H1 (cell line): ENCODE results near the gene ABHD10. TPM values are rescaled to one million over a fixed set of nuclear protein-coding genes. Genes with fewer than 3 reads are reported as not detected.

ENCODE experiments used
- CTCF ChIA-PET: fragments of 300-600 bp; sonication (Branson Sonifier 250); formaldehyde crosslinking; loops from one replicate; lab custom pipeline; 2021; ENCODE audit not compliant: partially characterized antibody; lab: Charles Lee
- POLR2A ChIA-PET: fragments of 300-600 bp; sonication (Branson Sonifier 250); formaldehyde crosslinking; loops from one replicate; lab custom pipeline; 2021; ENCODE audit warnings: inconsistent platforms; ENCODE audit not compliant: partially characterized antibody; lab: Charles Lee
- DNase-seq, 2 experiments: peaks; one replicate each; pipeline versions ENCODE4 v3.0.0 to v3.0.0-alpha.2; 2010 to 2022; ENCODE audit warnings: low spot score in 2 of 2, low read depth in 1 of 2, mixed read lengths in 1 of 2
- FAIRE-seq: peaks from 2 replicates; lab custom pipeline; 2011; peaks lifted over from hg19 to GRCh38; lab: Jason Lieb, UNC
- H2AFZ ChIP-seq: 2 replicates; pipeline ENCODE4 v1.8.1; 2012; ENCODE audit warnings: low read length, inconsistent platforms
- H2AK5ac ChIP-seq: 2 replicates; pipeline ENCODE4 v1.6.1; 2013; ENCODE audit warnings: low read depth, low read length
- H2BK120ac ChIP-seq: replicated peaks from 2 replicates; pipeline ENCODE3; 2013; ENCODE audit warnings: low read depth, low read length, inconsistent platforms
- H2BK12ac ChIP-seq: 2 replicates; pipeline ENCODE4 v1.6.1; 2013; ENCODE audit warnings: low read depth, low read length
- H2BK15ac ChIP-seq: 2 replicates; pipeline ENCODE4 v1.6.1; 2013; ENCODE audit warnings: low read length
- H2BK20ac ChIP-seq: 2 replicates; pipeline ENCODE4 v1.6.1; 2013; ENCODE audit warnings: low read length
- H2BK5ac ChIP-seq: 2 replicates; pipeline ENCODE4 v1.6.1; 2013; ENCODE audit warnings: low read depth, low read length
- H3K14ac ChIP-seq: 2 replicates; pipeline ENCODE4 v1.6.1; 2013; ENCODE audit warnings: inconsistent platforms; ENCODE audit not compliant: insufficient read length
- H3K18ac ChIP-seq: 2 replicates; pipeline ENCODE4 v1.6.1; 2013; ENCODE audit warnings: low read length; ENCODE audit errors: extremely low read depth
- H3K23ac ChIP-seq: 2 replicates; pipeline ENCODE4 v1.6.1; 2013; ENCODE audit warnings: inconsistent platforms; ENCODE audit not compliant: insufficient read length
- H3K23me2 ChIP-seq: 2 replicates; pipeline ENCODE4 v1.6.1; 2013; ENCODE audit warnings: low read depth, low read length
- H3K27ac ChIP-seq: 2 replicates; pipeline ENCODE4 v1.6.1; 2011; ENCODE audit warnings: low read depth, low read length, inconsistent platforms
- H3K27me3 ChIP-seq, 4 experiments: replicated peaks in 1 of 4; 1 replicate in 1 of 4; 2 replicates in 3 of 4; pipeline versions ENCODE4 v1.6.1 to v1.8.1; 2011 to 2013; ENCODE audit warnings: low read length in 3 of 4, mild to moderate bottlenecking in 3 of 4, inconsistent platforms in 2 of 4, mixed read lengths in 2 of 4, moderate library complexity in 1 of 4; ENCODE audit not compliant: control insufficient read depth in 3 of 4, insufficient read depth in 3 of 4; ENCODE audit errors: extremely low read depth in 1 of 4
- H3K36me3 ChIP-seq, 4 experiments: 2 replicates each; pipeline versions ENCODE4 v1.6.1 to v1.8.1; 2011 to 2013; ENCODE audit warnings: mild to moderate bottlenecking in 4 of 4, low read length in 3 of 4, moderate library complexity in 2 of 4, control low read depth in 1 of 4, inconsistent platforms in 1 of 4; ENCODE audit not compliant: insufficient read depth in 4 of 4, control insufficient read depth in 2 of 4
- H3K4ac ChIP-seq: replicated peaks from 2 replicates; pipeline ENCODE3; 2013; ENCODE audit warnings: low read length, low read depth, mixed read lengths, inconsistent platforms; ENCODE audit not compliant: insufficient read length
- H3K4me1 ChIP-seq, 4 experiments: replicated peaks in 1 of 4; 1 replicate in 1 of 4; 2 replicates in 3 of 4; pipeline versions ENCODE4 v1.6.1 to v1.8.1; 2011 to 2013; ENCODE audit warnings: low read length in 3 of 4, inconsistent platforms in 2 of 4, mixed read lengths in 1 of 4; ENCODE audit not compliant: insufficient read depth in 4 of 4, control insufficient read depth in 3 of 4
- H3K4me2 ChIP-seq, 2 experiments: 2 replicates each; pipeline versions ENCODE4 v1.6.1 to v1.8.1; 2011 to 2013; ENCODE audit warnings: low read depth in 2 of 2, low read length in 2 of 2, control low read depth in 1 of 2, inconsistent platforms in 1 of 2, mild to moderate bottlenecking in 1 of 2; ENCODE audit not compliant: insufficient read depth in 1 of 2
- H3K4me3 ChIP-seq, 4 experiments: fragments of 200-600, 300-600 bp in 1 of 4; sonication (generic), shearing (Covaris generic), sonication (Bioruptor Twin) in 1 of 4; 2 replicates each; pipeline versions ENCODE4 v1.5.1 to v1.8.1; 2011 to 2016; ENCODE audit warnings: low read length in 4 of 4, low read depth in 3 of 4, control low read depth in 2 of 4, inconsistent platforms in 2 of 4, mild to moderate bottlenecking in 2 of 4, mixed read lengths in 1 of 4, moderate library complexity in 1 of 4; ENCODE audit not compliant: insufficient read depth in 2 of 4; ENCODE audit errors: extremely low read depth in 1 of 4
- H3K56ac ChIP-seq: replicated peaks from 2 replicates; pipeline ENCODE3; 2013; ENCODE audit warnings: low read depth, mild to moderate bottlenecking, mixed read lengths, low read length, inconsistent platforms; ENCODE audit not compliant: insufficient read length
- H3K79me1 ChIP-seq: 2 replicates; pipeline ENCODE4 v1.6.1; 2013; ENCODE audit warnings: low read depth, low read length, control low read depth
- H3K79me2 ChIP-seq, 2 experiments: 2 replicates each; pipeline versions ENCODE4 v1.6.1 to v1.8.1; 2012 to 2013; ENCODE audit warnings: low read length in 2 of 2, mild to moderate bottlenecking in 2 of 2, inconsistent platforms in 1 of 2; ENCODE audit not compliant: insufficient read depth in 2 of 2, control insufficient read depth in 1 of 2
- H3K9ac ChIP-seq, 4 experiments: replicated peaks in 1 of 4; 1 replicate in 1 of 4; 2 replicates in 3 of 4; pipeline versions ENCODE4 v1.6.1 to v1.8.1; 2011 to 2013; ENCODE audit warnings: low read depth in 3 of 4, low read length in 3 of 4, control low read depth in 2 of 4, mild to moderate bottlenecking in 2 of 4, moderate library complexity in 2 of 4, inconsistent platforms in 1 of 4; ENCODE audit errors: extremely low read depth in 1 of 4
- H3K9me3 ChIP-seq, 2 experiments: 2 replicates each; pipeline versions ENCODE4 v1.6.1 to v1.8.1; 2012 to 2013; ENCODE audit warnings: mild to moderate bottlenecking in 2 of 2, moderate library complexity in 2 of 2, control low read depth in 1 of 2, inconsistent platforms in 1 of 2, low read depth in 1 of 2, low read length in 1 of 2, mixed read lengths in 1 of 2; ENCODE audit not compliant: insufficient read depth in 2 of 2
- H4K20me1 ChIP-seq, 2 experiments: replicated peaks in 1 of 2; 2 replicates each; pipeline versions ENCODE3 to v1.8.1; 2011 to 2013; ENCODE audit warnings: inconsistent platforms in 2 of 2, low read length in 2 of 2, mild to moderate bottlenecking in 1 of 2; ENCODE audit not compliant: insufficient read depth in 2 of 2, control insufficient read depth in 1 of 2
- H4K5ac ChIP-seq: 2 replicates; pipeline ENCODE4 v1.6.1; 2013; ENCODE audit warnings: low read length, low read depth, mixed read lengths, inconsistent platforms; ENCODE audit not compliant: insufficient read length
- H4K8ac ChIP-seq: 2 replicates; pipeline ENCODE4 v1.8.0; 2013; ENCODE audit warnings: mild to moderate bottlenecking, moderate library complexity, low read length, inconsistent platforms; ENCODE audit not compliant: insufficient read depth; ENCODE audit errors: extremely low read depth
- H4K91ac ChIP-seq: replicated peaks from 2 replicates; pipeline ENCODE3; 2013; ENCODE audit warnings: low read length, mixed read lengths, inconsistent platforms; ENCODE audit not compliant: insufficient read length
- EP300 ChIP-seq, 2 experiments: IDR thresholded peaks; 1 replicate in 1 of 2; 2 replicates in 1 of 2; pipeline ENCODE4 v1.6.1; 2011 to 2012; ENCODE audit warnings: low read depth in 2 of 2, low read length in 2 of 2, mild to moderate bottlenecking in 2 of 2, borderline replicate concordance in 1 of 2, inconsistent platforms in 1 of 2, moderate library complexity in 1 of 2
- GTF2F1 ChIP-seq: IDR thresholded peaks from 2 replicates; pipeline ENCODE4 v1.6.1; 2012; ENCODE audit warnings: low read depth, low read length, improper control_type of control experiment, borderline replicate concordance
- POLR2AphosphoS5 ChIP-seq: IDR thresholded peaks from 2 replicates; pipeline ENCODE4 v1.6.1; 2011; ENCODE audit warnings: low read depth, low read length
- SUZ12 ChIP-seq: fragments of 200-600 bp; sonication (generic); IDR thresholded peaks from 2 replicates; pipeline ENCODE4 v1.6.1; 2012; ENCODE audit warnings: mild to moderate bottlenecking, inconsistent platforms, low read length, moderate library complexity, mixed read lengths
- TAF1 ChIP-seq: IDR thresholded peaks from 2 replicates; pipeline ENCODE4 v1.6.1; 2011; ENCODE audit warnings: mild to moderate bottlenecking, low read depth, low read length
- WGBS, 2 experiments: shearing (Covaris generic) in 1 of 2; methylation state at CpG; one replicate each; pipeline versions ENCODE4 v1.1.6 to v1.1.7; 2013 to 2015; ENCODE audit warnings: low lambda C conversion rate in 2 of 2, mixed read lengths in 2 of 2, inconsistent platforms in 1 of 2, low coverage in 1 of 2, missing lambda C conversion rate in 1 of 2; ENCODE audit not compliant: insufficient replicate concordance in 2 of 2, insufficient coverage in 1 of 2, insufficient read length in 1 of 2; ENCODE audit errors: extremely low coverage in 1 of 2, missing lambda C conversion rate in 1 of 2; 5-methylcytosine and 5-hydroxymethylcytosine counted together
- polyA plus RNA-seq, 7 experiments: library from polyadenylated mRNA; depleted of rRNA in 3 of 7; stranded (reverse) in 5 of 7; unstranded in 2 of 7; fragments of >200 nt in 5 of 7; fragments of 200-250 nt in 2 of 7; gene quantifications; 1 replicate in 5 of 7; 2 replicates in 1 of 7; 4 replicates in 1 of 7; pipeline versions ENCODE4 v1.2.1 to v1.2.3, GENCODE V29; 2011 to 2013; ENCODE audit warnings: missing spikeins in 2 of 7, mixed read lengths in 2 of 7
- total RNA-seq: library from RNA; stranded (reverse); fragmentation: NEBNext Ultra II Directional; extraction: Animal tissue kit (Norgen Biotek cat#: 25700); gene quantifications from 2 replicates; pipeline ENCODE4 v1.2.1, GENCODE V29; 2021

Gene ABHD10
- total and polyA plus RNA-seq, 2 of the 8 experiments (the other 6 are each of a cell fraction or from before 2014, with no cell fraction given) = 10.9 to 24.6 TPM

- H2BK120ac ChIP-seq = no peak overlapping the region
- H3K4ac ChIP-seq = no peak overlapping the region
- no peaks in the 10 kb centered on the region for H3K79me1 ChIP-seq
- no peaks in the 10 kb centered on the region for H4K20me1 ChIP-seq
- no peak for DNase-seq
- no peak overlapping the region for H3K56ac ChIP-seq
- H2BK15ac ChIP-seq = no peak overlapping the region
- no peak overlapping the region for H3K23ac ChIP-seq
- H3K27me3 ChIP-seq = peaks cover 0 to 4% (median 4%) of the 10 kb centered on the region in 4 experiments; a peak in 5 of 7 replicates
- H4K8ac ChIP-seq = no peak overlapping the region
- H2AK5ac ChIP-seq = no peak overlapping the region
- no peak overlapping the region for H4K91ac ChIP-seq
- no peak overlapping the region for H3K14ac ChIP-seq
- H3K27ac ChIP-seq = no peak overlapping the region
- no peak overlapping the region for H2BK12ac ChIP-seq
- H2AFZ ChIP-seq = no peak overlapping the region
- H3K23me2 ChIP-seq = no peaks in the 10 kb centered on the region
- no peak overlapping the region for H4K5ac ChIP-seq
- H3K4me1 ChIP-seq = peaks cover 0 to 5% (median 2%) of the 10 kb centered on the region in 4 experiments; a peak in 4 of 7 replicates
- H3K9ac ChIP-seq = no peak overlapping the region
- no peak overlapping the region for H3K4me2 ChIP-seq
- POLR2A ChIA-PET = interaction anchor here (0.6 kb wide), 1 partner anchor 11 kb away, joined by 3 read pairs; no protein-coding TSS in a partner anchor
- WGBS, 2 experiments = 90% methylated on average over 2 of the region's 2 CpGs; no CpG with 5 or more reads in 1 of the 2 experiments
- CTCF ChIA-PET = interaction anchor here (0.7 to 1.3 kb wide), 4 partner anchors 15 to 234 kb away, joined by 3 to 5 read pairs (median 3); no protein-coding TSS in a partner anchor
- H3K18ac ChIP-seq = no peak overlapping the region
- no peaks in the 10 kb centered on the region for H3K9me3 ChIP-seq
- no peak overlapping the region for H2BK20ac ChIP-seq
- no peaks in the 10 kb centered on the region for H3K36me3 ChIP-seq
- no peaks in the 10 kb centered on the region for H3K79me2 ChIP-seq
- no peak overlapping the region for H3K4me3 ChIP-seq
- FAIRE-seq = no peak
- no peak overlapping the region for H2BK5ac ChIP-seq
- no peak for TF ChIP-seq GTF2F1
- TF ChIP-seq EP300 (IDR thresholded peaks at IDR 0.05; ENCODE audit: borderline replicate concordance in 1 of 2, low read depth in 2 of 2, low read length in 2 of 2) = no peak
- TF ChIP-seq POLR2AphosphoS5 = no peak
- no peak for TF ChIP-seq SUZ12
- no peak for TF ChIP-seq TAF1
Measured at GRCh38 chr3:111951032-111951431, 27.8 kb upstream of the ABHD10 start.
